NCI-H2107 treated with DMSO at 0.1 percent for 48 hours (cell line): ENCODE measurements around the gene RSPH6A.
"Not testable (repeated sequence)": the region's sequence is repeated elsewhere in the genome, so short reads cannot be mapped to it uniquely, and the experiment has no call there.

Experiments
- DNase-seq: peaks from one replicate; lab custom pipeline; 2025; ENCODE audit not compliant: unreplicated experiment; lab: John Stamatoyannopoulos, UW

The RSPH6A gene

DNA sequence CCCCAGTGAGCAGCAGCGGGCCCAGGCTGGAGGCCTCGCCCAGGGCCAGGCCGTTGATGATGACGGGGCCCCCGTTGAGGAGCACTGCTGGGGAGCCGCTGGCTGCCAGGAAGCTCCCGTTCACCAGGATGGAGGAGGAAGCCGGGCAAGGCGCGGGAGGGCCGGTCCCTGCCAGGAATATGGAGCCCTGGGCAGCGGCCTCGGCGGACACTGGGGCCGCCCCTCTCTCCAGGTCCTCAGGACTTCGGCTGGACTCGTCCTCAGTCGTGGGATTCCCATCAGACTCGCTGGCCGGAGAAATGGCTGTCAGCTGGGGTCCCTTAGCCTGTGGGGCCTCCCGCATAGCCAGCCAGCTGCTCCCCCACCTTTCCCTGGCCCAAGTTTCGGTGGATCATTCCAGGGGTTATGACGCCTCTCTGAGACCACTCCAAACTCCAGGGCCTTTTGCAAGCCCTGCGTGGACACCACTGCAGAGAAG, 48.2 kb downstream of the RSPH6A start:
- DNase-seq: no peak

DNA sequence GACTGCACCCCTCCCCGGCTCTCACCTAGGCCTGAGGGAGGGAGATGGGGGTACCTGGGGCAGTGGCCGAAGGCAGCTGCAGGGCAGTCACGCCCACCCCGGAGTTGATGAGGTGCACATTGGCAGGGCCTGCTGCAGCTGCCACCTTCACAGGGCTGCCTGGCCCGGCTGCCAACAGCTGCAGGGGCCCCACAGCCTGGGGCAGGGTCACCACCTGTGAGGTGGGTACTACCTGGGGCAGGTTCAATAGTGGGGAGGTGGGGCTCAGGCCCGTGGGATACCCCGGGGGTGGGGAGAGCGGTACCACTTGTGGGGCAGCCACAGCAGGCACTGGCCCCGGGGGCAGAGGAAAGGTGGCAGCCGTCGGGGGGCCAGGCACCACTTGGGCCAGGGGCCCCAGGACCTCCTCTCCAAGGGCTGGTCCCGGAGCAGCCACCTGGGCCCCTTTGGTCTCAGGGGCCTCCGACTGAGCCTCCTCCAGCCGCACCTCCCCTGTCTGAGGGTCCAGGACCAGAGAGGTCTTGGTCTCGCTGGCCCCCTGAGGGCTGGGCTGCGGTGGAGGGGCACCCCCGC, 48.7 kb downstream of the RSPH6A start:
- no peak for DNase-seq

DNA sequence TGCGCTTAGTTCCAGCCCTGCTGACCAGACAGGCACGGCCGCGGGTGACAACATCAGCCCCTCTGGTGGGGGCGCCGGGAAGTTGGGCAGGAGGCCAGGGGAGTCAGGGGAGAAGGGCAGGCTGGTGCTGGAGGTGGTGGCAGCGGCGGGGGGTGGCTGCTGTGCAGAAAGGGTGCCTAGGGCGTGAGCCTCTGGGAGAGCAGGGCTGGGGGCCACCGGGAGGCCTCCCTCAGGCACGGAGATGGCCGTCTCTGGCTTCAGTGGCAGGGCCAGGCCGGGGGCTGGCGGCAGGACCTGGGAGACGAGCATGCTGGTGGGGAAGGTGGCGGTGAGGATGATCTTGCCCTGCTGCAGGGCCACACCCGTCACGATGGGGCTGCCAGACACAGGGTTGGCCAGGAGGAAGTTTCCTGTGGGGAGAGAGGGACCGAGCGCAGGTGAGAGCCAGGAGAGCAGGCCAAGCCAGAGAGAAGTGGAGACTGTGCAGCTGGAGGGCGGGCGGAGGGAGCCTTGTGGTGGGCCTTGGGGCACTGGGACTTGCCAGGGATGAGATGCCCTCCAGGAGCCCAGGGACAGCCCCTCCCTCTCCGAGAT, 49.3 kb downstream of the RSPH6A start:
- DNase-seq: no peak

DNA sequence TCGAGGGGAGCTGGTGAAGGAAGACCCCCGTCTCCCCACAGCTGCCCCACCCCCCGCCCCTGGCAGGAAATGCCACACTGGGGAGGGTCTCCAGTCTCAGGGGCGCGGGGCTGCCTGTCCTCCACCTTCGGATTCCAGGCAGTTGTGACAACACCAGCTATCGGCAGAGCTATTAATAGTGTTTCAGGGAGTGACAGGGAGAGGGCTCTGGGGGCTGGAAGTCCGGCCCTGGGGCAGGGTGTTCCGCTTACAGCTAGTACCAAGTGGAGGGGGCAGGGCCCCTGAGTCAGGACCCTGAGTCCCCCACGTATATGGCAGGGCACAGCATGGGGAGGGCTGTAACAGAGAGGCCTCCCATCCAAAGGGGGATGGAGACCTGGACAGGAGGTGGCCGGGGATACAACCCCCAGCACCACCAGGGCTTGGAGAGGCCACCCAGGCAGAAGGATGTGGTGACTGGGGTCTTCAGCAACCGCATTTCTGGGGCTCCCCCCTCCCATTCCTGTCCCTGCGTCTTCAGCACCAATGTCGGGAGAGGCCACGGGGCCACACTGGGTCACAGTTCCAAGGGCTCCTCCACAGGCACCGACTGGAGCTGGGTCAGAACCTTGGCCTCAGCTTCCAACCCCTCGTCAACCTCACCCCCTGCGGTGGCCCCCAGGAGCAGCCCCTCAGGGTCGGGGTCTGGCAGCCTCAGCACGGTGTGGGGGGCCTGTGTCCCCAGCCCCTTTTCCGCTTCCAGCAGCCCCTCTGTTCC, 50.0 kb downstream of the RSPH6A start:
- DNase-seq: no peak

DNA sequence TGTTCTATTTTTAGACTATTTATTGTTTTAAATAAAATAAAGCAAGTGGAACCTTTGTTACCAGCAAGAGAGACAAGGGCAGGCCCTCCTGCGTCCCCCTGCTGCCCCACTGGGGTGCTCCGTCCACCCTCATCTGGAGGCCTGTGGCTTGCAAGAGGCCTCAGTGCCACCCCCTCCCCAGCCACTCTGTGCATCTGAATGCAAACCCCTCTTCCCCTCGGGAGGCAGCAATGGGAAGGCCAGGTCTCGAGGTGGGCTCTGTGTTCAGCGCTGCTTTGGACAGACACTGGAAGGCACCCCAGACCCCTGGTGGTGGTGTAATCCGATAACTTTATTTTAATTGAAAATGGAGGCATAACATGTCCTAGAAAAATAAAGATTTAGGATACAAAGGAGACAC, 50.6 kb downstream of the RSPH6A start:
- no peak for DNase-seq

DNA sequence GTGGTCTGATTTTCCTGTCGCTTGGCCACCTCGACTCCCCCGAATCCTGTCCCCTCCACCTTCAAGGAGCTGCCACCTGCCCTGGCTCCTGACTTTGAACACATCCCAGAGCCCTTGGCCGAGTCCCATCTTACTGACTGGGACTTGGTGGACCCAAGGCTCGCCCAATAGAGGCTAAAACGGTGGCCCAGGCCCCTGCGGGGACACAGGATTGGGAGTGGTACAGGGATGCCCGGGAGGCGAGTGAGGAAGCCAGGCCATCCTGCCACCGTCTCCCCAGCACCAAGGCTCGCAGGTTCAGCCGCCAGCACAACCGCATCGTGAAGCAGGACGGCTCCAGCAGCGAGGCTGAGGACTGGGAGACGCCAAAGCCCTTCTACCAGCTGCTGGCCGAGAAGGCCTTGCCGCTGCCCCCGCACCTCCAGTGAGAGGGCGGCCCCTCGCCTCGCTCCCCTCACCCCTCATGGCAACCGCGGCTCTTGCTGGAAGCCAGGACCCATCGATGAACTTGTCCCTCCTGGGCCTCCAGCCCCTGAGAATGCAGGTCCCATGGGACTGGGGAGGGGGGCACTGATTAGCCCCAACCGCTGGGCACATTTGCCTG, 51.3 kb downstream of the RSPH6A start:
- no peak for DNase-seq

DNA sequence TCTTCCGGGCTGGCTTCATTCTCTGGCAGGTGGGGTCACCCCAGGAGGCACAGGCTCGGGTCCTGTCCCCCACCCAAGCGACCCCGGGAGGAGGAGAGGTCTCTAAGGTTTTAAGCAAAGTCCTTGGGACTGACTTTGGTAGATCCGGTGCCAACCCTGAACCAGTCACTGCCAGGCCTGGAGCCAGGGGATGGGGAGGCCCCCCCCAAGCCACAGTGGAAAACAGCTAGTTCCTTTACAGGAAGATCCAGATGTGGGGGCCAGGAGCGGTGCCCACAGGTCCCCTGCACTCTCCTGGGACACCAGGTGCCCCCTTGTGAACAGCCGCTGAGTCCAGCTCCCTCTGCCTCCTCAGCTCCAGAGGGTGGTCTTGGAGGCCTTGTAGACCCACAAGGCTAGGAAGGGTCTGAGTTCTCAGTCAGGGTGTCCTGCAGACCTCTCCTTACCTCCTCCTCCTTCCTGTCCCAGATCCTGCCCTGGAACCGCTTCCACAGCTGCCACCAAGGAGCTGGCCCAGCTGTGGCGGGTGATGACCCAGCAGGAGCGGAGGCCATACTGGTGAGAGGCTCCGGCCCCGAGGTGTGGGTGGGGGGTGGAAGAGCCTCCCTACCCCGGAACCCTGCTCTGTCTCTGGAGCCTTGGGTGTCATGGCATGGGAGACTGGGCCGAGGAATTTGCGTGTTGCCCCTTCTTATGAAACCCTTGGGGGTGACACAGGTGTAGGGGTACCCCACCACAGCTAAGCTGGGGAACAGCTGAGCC, 52.1 kb downstream of the RSPH6A start:
- no peak for DNase-seq

DNA sequence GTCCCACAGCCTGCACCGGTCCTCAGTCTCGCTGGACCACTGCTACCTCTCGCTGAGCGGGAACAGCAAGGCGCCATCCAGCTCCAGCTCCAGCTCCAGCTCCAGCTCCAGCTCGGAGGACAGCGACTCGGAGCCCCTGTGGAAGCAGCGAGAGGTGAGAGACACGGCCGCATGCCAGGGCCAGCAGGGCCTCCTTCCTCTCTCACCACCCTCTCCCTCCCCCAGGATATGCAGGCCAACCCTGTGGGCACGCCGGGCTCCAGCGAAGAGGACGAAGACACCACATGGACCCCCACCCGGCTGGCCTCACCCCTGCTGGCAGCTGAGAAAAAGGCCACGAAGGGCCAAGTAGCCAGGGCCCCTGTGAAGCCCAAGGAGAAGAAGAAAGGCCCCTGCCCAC, 53.4 kb downstream of the RSPH6A start:
- no peak for DNase-seq

DNA sequence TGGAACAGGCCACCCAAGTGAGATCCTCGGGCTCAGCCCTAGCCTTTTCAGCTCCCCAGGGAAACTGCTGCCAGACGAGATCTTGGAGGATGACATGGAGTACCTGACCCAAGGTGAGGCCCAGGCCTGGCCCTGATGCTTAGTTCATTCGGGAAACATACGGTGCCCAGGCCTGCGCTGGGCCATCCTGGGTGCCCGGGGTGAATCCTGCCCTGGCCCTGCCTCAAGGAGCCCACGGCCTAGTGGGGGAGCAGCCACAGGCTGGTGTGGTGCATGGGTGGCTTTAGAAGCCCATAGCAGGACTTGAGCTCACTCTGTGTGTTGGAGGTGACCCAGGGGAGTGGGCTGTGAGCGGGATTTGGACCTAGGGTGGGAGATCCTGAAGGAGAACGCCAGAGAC, 56.2 kb downstream of the RSPH6A start:
- DNase-seq: no peak

DNA sequence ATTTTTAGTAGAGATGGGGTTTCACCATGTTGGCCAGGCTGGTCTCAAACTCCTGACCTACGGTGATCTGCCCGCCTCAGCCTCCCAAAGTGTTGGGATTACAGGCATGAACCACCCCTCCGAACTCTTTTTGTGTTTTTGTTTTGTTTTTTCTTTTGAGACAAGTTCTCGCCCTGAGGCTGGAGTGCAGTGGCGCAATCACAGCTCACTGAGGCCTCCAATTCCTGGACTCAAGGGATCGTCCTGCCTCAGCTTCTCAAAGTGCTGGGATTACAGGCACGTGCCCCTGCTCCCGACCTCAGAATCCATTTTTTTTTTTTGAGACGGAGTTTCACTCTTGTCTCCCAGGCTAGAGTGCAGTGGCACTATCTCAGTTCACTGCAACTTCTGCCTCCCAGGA, 57.4 kb downstream of the RSPH6A start:
- no peak for DNase-seq

DNA sequence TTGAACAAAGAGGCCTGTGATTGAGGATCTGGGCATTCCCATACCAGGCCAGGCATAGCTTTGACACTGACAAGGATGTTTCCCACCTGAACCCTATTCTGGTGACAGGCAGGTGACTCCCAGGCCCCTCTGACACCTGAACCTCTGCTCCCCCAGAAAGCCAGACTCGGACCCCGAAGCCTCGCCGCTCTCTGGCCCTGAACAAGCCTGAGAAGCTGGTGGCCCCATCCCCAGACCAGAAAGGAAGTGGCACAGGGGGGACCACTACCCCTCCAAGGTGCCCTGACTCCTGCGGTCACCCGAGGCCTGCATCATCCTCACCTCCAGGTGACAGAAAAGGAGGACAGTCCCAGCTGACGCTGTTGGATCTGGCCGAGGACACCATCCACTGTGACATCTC, 60.8 kb downstream of the RSPH6A start:
- DNase-seq: no peak

DNA sequence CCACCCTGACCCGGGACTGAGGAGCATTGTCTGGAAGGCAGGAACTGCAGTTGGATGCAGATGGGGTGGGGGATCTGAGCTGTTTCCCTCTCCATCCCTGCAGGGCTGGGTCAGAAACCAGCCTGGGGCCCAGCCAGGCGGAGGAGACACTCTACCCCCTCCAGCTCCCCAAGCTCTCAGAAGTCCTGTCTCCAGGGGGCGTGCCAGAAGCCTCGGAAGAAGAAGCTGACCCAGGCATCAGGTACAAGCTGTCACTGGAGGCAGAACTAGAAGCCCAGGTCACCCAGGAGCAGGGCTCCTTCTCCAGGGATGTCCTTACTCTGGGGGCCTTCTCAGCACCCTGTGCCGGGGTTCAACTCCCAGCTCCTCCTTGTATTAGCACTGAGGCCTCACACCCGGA, 61.6 kb downstream of the RSPH6A start:
- no peak for DNase-seq

DNA sequence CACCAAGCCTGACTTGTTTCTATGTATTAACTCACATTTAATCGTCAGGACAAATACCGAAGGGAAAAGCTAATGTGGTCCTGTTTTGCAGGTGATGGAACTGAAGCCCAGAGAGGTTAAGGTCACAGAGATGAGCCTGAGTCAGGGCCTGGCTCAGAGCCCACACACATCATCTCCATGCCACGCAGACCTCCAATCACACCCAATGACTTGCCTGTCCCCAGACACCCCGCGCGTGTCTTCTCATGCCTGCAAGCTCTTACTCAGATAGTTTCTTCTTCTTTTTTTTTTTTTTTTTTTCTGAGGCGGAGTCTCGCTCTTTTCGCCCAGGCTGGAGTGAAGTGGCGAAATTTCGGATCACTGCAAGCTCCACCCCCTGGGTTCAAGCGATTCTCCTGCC, 62.5 kb downstream of the RSPH6A start:
- DNase-seq: no peak

DNA sequence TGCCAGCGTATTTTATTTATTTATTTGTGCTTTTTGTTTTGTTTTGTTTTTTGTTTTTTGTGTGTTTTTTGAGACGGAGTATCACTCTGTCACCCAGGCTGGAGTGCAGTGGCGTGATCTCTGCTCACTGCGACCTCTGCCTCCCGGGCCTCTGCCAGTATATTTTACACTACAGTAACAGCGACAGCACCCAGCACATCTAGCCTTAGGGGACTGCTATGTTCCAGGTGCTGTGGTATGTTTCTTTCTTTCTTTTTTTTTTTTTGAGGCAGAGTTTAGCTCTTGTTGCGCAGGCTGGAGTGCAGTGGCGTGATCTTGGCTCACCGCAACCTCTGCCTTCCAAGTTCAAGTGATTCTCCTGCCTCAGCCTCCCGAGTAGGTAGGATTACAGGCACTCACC, 63.6 kb downstream of the RSPH6A start:
- not testable (repeated sequence) for DNase-seq

DNA sequence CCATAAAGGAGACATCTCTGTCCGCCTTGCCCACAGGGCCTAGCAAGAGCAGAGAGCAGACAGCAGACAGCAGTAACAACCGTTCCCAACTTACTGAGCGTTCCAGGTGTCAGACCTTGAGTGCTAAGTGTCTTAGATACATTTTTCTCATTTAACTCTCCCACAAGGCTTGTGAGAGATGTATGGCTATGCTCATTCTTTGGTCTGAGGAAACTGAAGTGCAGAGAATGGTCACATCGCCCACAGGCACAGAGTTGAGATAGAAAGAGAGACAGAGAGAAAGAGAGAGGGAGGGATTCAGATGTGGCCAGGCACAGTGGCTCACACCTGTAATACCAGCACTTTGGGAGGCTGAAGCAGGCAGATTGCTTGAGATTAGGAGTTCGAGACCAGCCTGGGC, 67.6 kb downstream of the RSPH6A start:
- DNase-seq: no peak

DNA sequence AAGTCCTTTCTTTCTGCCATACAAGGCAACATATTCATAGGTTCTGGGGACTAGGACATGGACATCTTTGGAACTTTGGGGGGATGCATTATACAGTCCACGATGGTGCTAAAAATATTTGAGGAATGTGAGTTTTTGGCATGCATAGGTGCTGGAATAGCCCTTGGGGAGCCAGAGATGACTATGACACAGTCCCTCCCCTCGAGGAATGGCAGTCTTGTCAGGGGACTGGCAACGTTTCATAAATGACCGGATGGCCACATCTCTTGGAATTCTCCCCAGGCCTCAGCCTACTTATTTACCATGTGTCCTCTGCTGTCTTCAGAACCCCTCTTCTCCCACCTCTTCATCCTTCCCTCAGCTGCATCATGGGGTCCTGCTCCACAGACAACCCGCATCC, 68.2 kb downstream of the RSPH6A start:
- DNase-seq: no peak
